ENCODE results near the gene YPEL2.
A peak's percentile ranks its signal among the peaks of the same experiment; 100 is the strongest.

Gene YPEL2

DNA sequence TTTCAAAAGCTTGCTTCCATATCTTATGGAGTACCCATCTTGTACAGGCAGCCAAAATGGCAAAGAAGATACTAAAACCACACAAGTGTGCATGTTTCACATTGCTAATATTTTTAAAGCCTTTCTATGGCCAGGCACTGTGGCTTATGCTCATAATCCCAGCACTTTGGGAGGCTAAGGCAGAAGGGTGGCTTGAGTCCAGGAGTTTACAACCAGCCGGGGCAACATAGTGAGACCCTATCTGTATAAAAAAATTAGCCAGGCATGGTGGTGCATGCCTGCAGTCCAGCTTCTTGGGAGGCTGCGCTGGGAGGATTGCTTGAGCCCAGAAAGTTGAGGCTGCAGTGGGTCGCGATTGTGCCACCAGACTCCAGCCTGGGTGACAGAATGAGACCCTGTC is 71.3 kb downstream of the YPEL2 start:
- no peak for TF ChIP-seq CTCF (IDR thresholded peaks at IDR 0.05)
- Histone ChIP-seq H3K4me3 (ENCODE audit: low read depth, low read length) (no peak overlapping the region), H3K4me2 (ENCODE audit: low read length) (peak overlapping the region; percentile 30), H3K27me3 (ENCODE audit: control insufficient read depth, insufficient read depth, low read length) (no peaks in the 10 kb centered on the region), H2AFZ (no peak overlapping the region), H3K79me2 (peaks cover 3% of the 10 kb centered on the region), H3K36me3 (ENCODE audit: control insufficient read depth, insufficient read depth, low read length) (no peaks in the 10 kb centered on the region), H3K27ac (peak overlapping the region; percentile 88), H3K9me3 (ENCODE audit: control insufficient read depth, low read length) (no peaks in the 10 kb centered on the region), H3K4me1 (peaks cover 58% of the 10 kb centered on the region), H3K9ac (no peak overlapping the region)

GRCh38 chr17:59404471-59404870 is 73.0 kb downstream of the YPEL2 start:
- H3K9ac ChIP-seq = no peak overlapping the region
- H3K27ac ChIP-seq = peak overlapping the region; percentile 88
- H3K79me2 ChIP-seq = peaks cover 2% of the 10 kb centered on the region
- peak overlapping the region; percentile 11 for H3K4me2 ChIP-seq (ENCODE audit: low read length)
- no peak overlapping the region for H3K4me3 ChIP-seq (ENCODE audit: low read depth, low read length)
- H3K36me3 ChIP-seq (ENCODE audit: control insufficient read depth, insufficient read depth, low read length) = no peaks in the 10 kb centered on the region
- no peaks in the 10 kb centered on the region for H3K27me3 ChIP-seq (ENCODE audit: control insufficient read depth, insufficient read depth, low read length)
- H3K9me3 ChIP-seq (ENCODE audit: control insufficient read depth, low read length) = no peaks in the 10 kb centered on the region
- TF ChIP-seq CTCF (IDR thresholded peaks at IDR 0.05) = no peak
- no peak overlapping the region for H2AFZ ChIP-seq
- peaks cover 64% of the 10 kb centered on the region for H3K4me1 ChIP-seq

GRCh38 chr17:59405944-59406705 is 74.7 kb downstream of the YPEL2 start:
- Histone ChIP-seq H3K4me3 (ENCODE audit: low read depth, low read length) (peak overlapping the region; percentile 7), H3K4me1 (peaks cover 53% of the 10 kb centered on the region), H2AFZ (no peak overlapping the region), H3K36me3 (ENCODE audit: control insufficient read depth, insufficient read depth, low read length) (no peaks in the 10 kb centered on the region), H3K9ac (no peak overlapping the region), H3K27me3 (ENCODE audit: control insufficient read depth, insufficient read depth, low read length) (no peaks in the 10 kb centered on the region), H3K27ac (peak overlapping the region; percentile 93), H3K79me2 (peaks cover 2% of the 10 kb centered on the region), H3K4me2 (ENCODE audit: low read length) (peak overlapping the region; percentile 52), H3K9me3 (ENCODE audit: control insufficient read depth, low read length) (no peaks in the 10 kb centered on the region)
- TF ChIP-seq CTCF (IDR thresholded peaks at IDR 0.05) = no peak

- Histone ChIP-seq H3K27ac (peak overlapping the region; percentile 93), H3K36me3 (ENCODE audit: control insufficient read depth, insufficient read depth, low read length) (no peaks in the 10 kb centered on the region), H2AFZ (no peak overlapping the region), H3K27me3 (ENCODE audit: control insufficient read depth, insufficient read depth, low read length) (no peaks in the 10 kb centered on the region), H3K4me2 (ENCODE audit: low read length) (peak overlapping the region; percentile 54), H3K4me1 (peaks cover 49% of the 10 kb centered on the region), H3K9ac (no peak overlapping the region), H3K9me3 (ENCODE audit: control insufficient read depth, low read length) (no peaks in the 10 kb centered on the region), H3K79me2 (peaks cover 2% of the 10 kb centered on the region), H3K4me3 (ENCODE audit: low read depth, low read length) (peak overlapping the region; percentile 7)
- TF ChIP-seq CTCF (IDR thresholded peaks at IDR 0.05) = no peak
These were observed 75.4 kb downstream of the YPEL2 start for GRCh38 chr17:59406808-59407381.

Measured in parathyroid adenoma (tissue), 2 donors.